K562 (cell line): ENCODE measurements around the gene LYPD3. TPM values are rescaled to one million over a fixed set of nuclear protein-coding genes. Genes with fewer than 3 reads are reported as not detected.
A peak's percentile ranks its signal among the peaks of the same experiment; 100 is the strongest.

Source experiments
- BCOR ChIP-seq: fragments of 450-650 bp; IDR thresholded peaks from 2 replicates; pipeline ENCODE4 v1.6.1; 2016
- ETV6 ChIP-seq, 3 experiments: fragments of 150-350 bp in 1 of 3; sonication (generic) in 1 of 3; formaldehyde crosslinking in 1 of 3; IDR thresholded peaks; 2 replicates each; pipeline versions ENCODE4 v1.6.1 to v1.8.0; 2014 to 2022; ENCODE audit warnings: borderline replicate concordance in 2 of 3, low read depth in 2 of 3, antibody characterized with exemption in 1 of 3, low read length in 1 of 3, mild to moderate bottlenecking in 1 of 3, missing genetic modification reagents in 1 of 3
- PHF21A ChIP-seq: fragments of 450-650 bp; IDR thresholded peaks from 2 replicates; pipeline ENCODE4 v1.6.1; 2017; ENCODE audit warnings: low read depth, borderline replicate concordance
- RBM25 ChIP-seq: fragments of 200-400 bp; formaldehyde crosslinking; IDR thresholded peaks from 2 replicates; pipeline ENCODE4 v1.6.1; 2018; ENCODE audit warnings: low read length, low read depth, moderate library complexity; ENCODE audit not compliant: severe bottlenecking
- SAP30 ChIP-seq: fragments of 200-600 bp; sonication (generic); IDR thresholded peaks from 2 replicates; pipeline ENCODE4 v1.6.1; 2012; ENCODE audit warnings: borderline replicate concordance, low read depth, mild to moderate bottlenecking, moderate library complexity, low read length, control low read depth, inconsistent platforms; ENCODE audit not compliant: insufficient read depth, poor library complexity, severe bottlenecking
- SUPT5H ChIP-seq: fragments of 450-650 bp; IDR thresholded peaks from 2 replicates; pipeline ENCODE4 v1.6.1; 2016
- TEAD4 ChIP-seq, 2 experiments: sonication (generic) in 1 of 2; formaldehyde crosslinking in 1 of 2; IDR thresholded peaks; 2 replicates each; pipeline versions ENCODE4 v1.6.1 to v1.8.0; 2012 to 2022; ENCODE audit warnings: borderline replicate concordance in 1 of 2, inconsistent platforms in 1 of 2, low read length in 1 of 2, mild to moderate bottlenecking in 1 of 2, missing genetic modification reagents in 1 of 2
- ZBTB2 ChIP-seq: fragments of 450-650 bp; IDR thresholded peaks from 2 replicates; pipeline ENCODE4 v1.6.1; 2016; ENCODE audit warnings: antibody characterized with exemption
- ZNF165 ChIP-seq: fragments of 250-450 bp; sonication (Bioruptor Pico); IDR thresholded peaks from 2 replicates; pipeline ENCODE4 v1.4.0; 2020; ENCODE audit warnings: borderline replicate concordance
- ZNF354B ChIP-seq: fragments of 250-450 bp; sonication (Bioruptor Pico); IDR thresholded peaks from 2 replicates; pipeline ENCODE4 v1.4.0; 2020
- ZNF444 ChIP-seq: fragments of 250-450 bp; sonication (Bioruptor Pico); IDR thresholded peaks from 2 replicates; pipeline ENCODE4 v1.4.0; 2020; ENCODE audit warnings: mild to moderate bottlenecking, moderate library complexity
- ZNF57 ChIP-seq: fragments of 450-650 bp; formaldehyde crosslinking; IDR thresholded peaks from 2 replicates; pipeline ENCODE4 v1.4.0; 2020; ENCODE audit warnings: mild to moderate bottlenecking, moderate library complexity
- ZNF696 ChIP-seq: fragments of 250-450 bp; sonication (Bioruptor Pico); conservative IDR thresholded peaks from 2 replicates; pipeline ENCODE4 v1.4.0; 2020; ENCODE audit warnings: mild to moderate bottlenecking, moderate library complexity
- ZNF77 ChIP-seq: fragments of 250-450 bp; sonication (Bioruptor Pico); IDR thresholded peaks from 2 replicates; pipeline ENCODE4 v1.5.0; 2020
- polyA plus RNA-seq, 8 experiments: library from polyadenylated mRNA; depleted of rRNA in 4 of 8; stranded (reverse) in 5 of 8; unstranded in 3 of 8; fragments of >200 nt; fragmentation: Nextera tagmentation in 2 of 8; fragmentation: Illumina TruSeq in 1 of 8; extraction: Ambion mirVana in 2 of 8; extraction: Trizol in 1 of 8; gene quantifications; 2 replicates each; pipeline versions ENCODE4 v1.2.1 to v1.2.3, GENCODE V29; 2011 to 2014; ENCODE audit warnings: inconsistent platforms in 1 of 8, missing spikeins in 1 of 8
- total RNA-seq, 7 experiments: library from RNA; depleted of rRNA in 6 of 7; stranded (reverse); fragments of >200 nt in 6 of 7; fragmentation: Illumina TruSeq in 2 of 7; extraction: Trizol in 2 of 7; gene quantifications; 2 replicates each; pipeline versions ENCODE4 v1.2.1 to v1.2.3, GENCODE V29; 2011 to 2021; ENCODE audit warnings: low replicate concordance in 1 of 7
- TF ChIP-seq, protein P1 (sequence below), 3 experiments: IDR thresholded peaks in 2 of 3; conservative IDR thresholded peaks in 1 of 3; 2 replicates each; pipeline ENCODE4 v1.5.1; 2011 to 2012; ENCODE audit warnings: low read length in 3 of 3, mild to moderate bottlenecking in 3 of 3, control low read depth in 2 of 3, improper control_type of control experiment in 1 of 3, inconsistent platforms in 1 of 3, low read depth in 1 of 3, mixed read lengths in 1 of 3, moderate library complexity in 1 of 3; ENCODE audit not compliant: insufficient read depth in 2 of 3
- TF ChIP-seq, protein P2 (sequence below): fragments of 150-350 bp; conservative IDR thresholded peaks from 2 replicates; pipeline ENCODE4 v1.6.1; 2014; ENCODE audit warnings: low read length

LYPD3 gene
- total and polyA plus RNA-seq, 9 of the 15 experiments (the other 6 are each of a cell fraction or from before 2014, with no cell fraction given): 0.04 to 0.33 (median 0.20) TPM; not detected in 1

DNA sequence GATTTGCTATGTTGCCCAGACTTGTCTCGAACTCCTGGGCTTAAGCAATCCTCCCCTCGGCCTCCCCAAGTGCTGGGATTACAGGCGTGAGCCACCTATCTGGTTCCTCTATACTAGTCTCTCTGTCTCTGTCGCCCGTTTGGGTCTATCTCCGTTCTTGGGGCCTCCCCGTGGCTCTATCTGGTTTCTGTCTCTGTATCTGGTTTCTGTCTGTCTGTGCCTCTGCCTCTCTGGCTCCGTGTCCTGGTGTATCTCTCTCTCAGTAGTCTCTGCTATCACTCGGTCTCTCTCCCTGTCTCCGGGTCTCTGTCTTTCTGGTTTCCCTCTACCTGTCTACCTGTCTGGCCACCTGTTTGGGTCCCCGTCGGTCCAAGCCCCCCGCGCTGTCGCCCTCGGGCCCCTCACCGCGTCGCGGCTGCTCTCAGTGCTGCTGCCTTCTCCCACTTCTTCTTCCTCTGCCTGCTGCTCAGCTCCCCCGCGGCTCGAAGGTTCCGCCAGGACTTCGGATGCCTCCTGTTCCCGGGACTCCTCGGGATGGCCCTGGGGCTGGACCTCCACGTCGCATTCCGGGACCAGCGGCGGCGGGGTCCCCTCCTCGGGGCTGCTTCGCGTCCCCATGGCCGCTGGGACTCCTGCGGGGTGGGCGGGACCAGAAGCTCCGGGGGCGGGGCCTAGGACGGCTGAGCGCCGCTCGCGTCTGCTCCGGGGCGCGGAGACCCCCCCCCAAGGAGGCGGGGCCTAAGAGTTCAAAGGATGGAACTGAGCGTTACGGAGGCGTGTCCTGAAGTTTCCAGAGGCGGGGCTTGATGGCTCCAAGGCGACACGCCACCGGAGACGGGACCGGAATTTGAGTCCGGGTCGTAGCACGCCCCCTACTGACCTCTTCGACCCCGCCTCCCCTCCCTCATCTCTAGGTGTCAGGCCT lies 38.4 kb upstream of the LYPD3 start (continued):
- TF ChIP-seq ZBTB2: no peak; the same call in 1 of the 2 replicates
- no peak for TF ChIP-seq TEAD4 (IDR thresholded peaks at IDR 0.05; ENCODE audit: low read length)
- no peak for TF ChIP-seq TEAD4 (CRISPR knock-in tag; IDR thresholded peaks at IDR 0.05; ENCODE audit: borderline replicate concordance)
- no peak for TF ChIP-seq ZNF57
- TF ChIP-seq, protein P1, sequence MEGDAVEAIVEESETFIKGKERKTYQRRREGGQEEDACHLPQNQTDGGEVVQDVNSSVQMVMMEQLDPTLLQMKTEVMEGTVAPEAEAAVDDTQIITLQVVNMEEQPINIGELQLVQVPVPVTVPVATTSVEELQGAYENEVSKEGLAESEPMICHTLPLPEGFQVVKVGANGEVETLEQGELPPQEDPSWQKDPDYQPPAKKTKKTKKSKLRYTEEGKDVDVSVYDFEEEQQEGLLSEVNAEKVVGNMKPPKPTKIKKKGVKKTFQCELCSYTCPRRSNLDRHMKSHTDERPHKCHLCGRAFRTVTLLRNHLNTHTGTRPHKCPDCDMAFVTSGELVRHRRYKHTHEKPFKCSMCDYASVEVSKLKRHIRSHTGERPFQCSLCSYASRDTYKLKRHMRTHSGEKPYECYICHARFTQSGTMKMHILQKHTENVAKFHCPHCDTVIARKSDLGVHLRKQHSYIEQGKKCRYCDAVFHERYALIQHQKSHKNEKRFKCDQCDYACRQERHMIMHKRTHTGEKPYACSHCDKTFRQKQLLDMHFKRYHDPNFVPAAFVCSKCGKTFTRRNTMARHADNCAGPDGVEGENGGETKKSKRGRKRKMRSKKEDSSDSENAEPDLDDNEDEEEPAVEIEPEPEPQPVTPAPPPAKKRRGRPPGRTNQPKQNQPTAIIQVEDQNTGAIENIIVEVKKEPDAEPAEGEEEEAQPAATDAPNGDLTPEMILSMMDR (IDR thresholded peaks at IDR 0.05 in 2 of 3, conservative IDR thresholded peaks at IDR 0.05 in 1 of 3; ENCODE audit: insufficient read depth in 2 of 3, low read depth in 1 of 3, low read length in 3 of 3): peak in 2 of 3 experiments; percentile 26 to 52; a peak in 2 of 6 replicates
- no peak for TF ChIP-seq ZNF696 (CRISPR knock-in tag)
- TF ChIP-seq PHF21A: no peak
- TF ChIP-seq RBM25: no peak
- peak; percentile 39 for TF ChIP-seq SAP30
- TF ChIP-seq, protein P2, sequence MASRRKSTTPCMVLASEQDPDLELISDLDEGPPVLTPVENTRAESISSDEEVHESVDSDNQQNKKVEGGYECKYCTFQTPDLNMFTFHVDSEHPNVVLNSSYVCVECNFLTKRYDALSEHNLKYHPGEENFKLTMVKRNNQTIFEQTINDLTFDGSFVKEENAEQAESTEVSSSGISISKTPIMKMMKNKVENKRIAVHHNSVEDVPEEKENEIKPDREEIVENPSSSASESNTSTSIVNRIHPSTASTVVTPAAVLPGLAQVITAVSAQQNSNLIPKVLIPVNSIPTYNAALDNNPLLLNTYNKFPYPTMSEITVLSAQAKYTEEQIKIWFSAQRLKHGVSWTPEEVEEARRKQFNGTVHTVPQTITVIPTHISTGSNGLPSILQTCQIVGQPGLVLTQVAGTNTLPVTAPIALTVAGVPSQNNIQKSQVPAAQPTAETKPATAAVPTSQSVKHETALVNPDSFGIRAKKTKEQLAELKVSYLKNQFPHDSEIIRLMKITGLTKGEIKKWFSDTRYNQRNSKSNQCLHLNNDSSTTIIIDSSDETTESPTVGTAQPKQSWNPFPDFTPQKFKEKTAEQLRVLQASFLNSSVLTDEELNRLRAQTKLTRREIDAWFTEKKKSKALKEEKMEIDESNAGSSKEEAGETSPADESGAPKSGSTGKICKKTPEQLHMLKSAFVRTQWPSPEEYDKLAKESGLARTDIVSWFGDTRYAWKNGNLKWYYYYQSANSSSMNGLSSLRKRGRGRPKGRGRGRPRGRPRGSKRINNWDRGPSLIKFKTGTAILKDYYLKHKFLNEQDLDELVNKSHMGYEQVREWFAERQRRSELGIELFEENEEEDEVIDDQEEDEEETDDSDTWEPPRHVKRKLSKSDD: no peak
- no peak for TF ChIP-seq BCOR
- TF ChIP-seq ZNF354B (CRISPR knock-in tag): no peak
- peak; percentile 68; the same call in 1 of the 2 replicates for TF ChIP-seq SUPT5H
- TF ChIP-seq ZNF165 (CRISPR knock-in tag): no peak
- TF ChIP-seq ZNF444 (CRISPR knock-in tag): no peak
- no peak for TF ChIP-seq ZNF77 (CRISPR knock-in tag)
- no peak for TF ChIP-seq ETV6 (IDR thresholded peaks at IDR 0.05; ENCODE audit: borderline replicate concordance in 1 of 2, low read depth in 2 of 2, low read length in 1 of 2)
- TF ChIP-seq ETV6 (CRISPR knock-in tag; IDR thresholded peaks at IDR 0.05; ENCODE audit: borderline replicate concordance): no peak
